HCT116 (cell line): ENCODE measurements around the gene LYST. TPM values are rescaled to one million over a fixed set of nuclear protein-coding genes. Genes with fewer than 3 reads are reported as not detected.

Experiments used
- ATAC-seq: fragments of 200-7000 bp; cut with Tn5 transposase; 2 replicates; pipeline ENCODE4 v1.9.1; 2020; ENCODE audit warnings: mild to moderate bottlenecking, moderate library complexity
- BruUV-seq: library from RNA; stranded (reverse); fragments of 400-500 nt; replicated peaks from 2 replicates; lab custom pipeline; 2021; lab: Mats Ljungman, UMichigan
- CTCF ChIA-PET: fragments of 300-600 bp; sonication (Branson Sonifier 250); formaldehyde crosslinking; loops from one replicate; lab custom pipeline; 2021; ENCODE audit warnings: antibody characterized with exemption; lab: Charles Lee
- POLR2A ChIA-PET: fragments of 300-600, 350-600 bp; sonication (Branson Sonifier 250); formaldehyde crosslinking; loops from one replicate; lab custom pipeline; 2021; ENCODE audit warnings: antibody characterized with exemption; lab: Charles Lee
- RAD21 ChIA-PET, 2 experiments: fragments of 300-600 bp; sonication (Branson Sonifier 250); formaldehyde crosslinking; loops; one replicate each; lab custom pipeline; 2023; ENCODE audit warnings: low total read pairs in 2 of 2; ENCODE audit not compliant: uncharacterized antibody in 2 of 2, unreplicated experiment in 2 of 2, low non-redundant PET in 1 of 2; lab: Charles Lee
- DNase-seq: peaks from one replicate; pipeline ENCODE4 v3.0.0-alpha.2; 2010; ENCODE audit warnings: low read depth, low spot score
- H2AFZ ChIP-seq: fragments of 200-600 bp; shearing (Covaris generic), sonication (generic); 2 replicates; pipeline ENCODE4 v1.6.1; 2017; ENCODE audit warnings: low read depth, mixed run types, mixed read lengths, antibody characterized with exemption, low read length; ENCODE audit not compliant: poor library complexity, severe bottlenecking
- H3K27ac ChIP-seq: 2 replicates; pipeline ENCODE4 v1.5.1; 2012; ENCODE audit warnings: low read depth, low read length
- H3K27me3 ChIP-seq: fragments of 200-600 bp; sonication (generic); 2 replicates; pipeline ENCODE4 v1.6.1; 2016; ENCODE audit warnings: mixed run types, low read length, mixed read lengths; ENCODE audit not compliant: insufficient read depth
- H3K36me3 ChIP-seq, 2 experiments: fragments of 200-500 bp in 1 of 2; fragments of 200-600 bp in 1 of 2; sonication (Bioruptor generic) in 1 of 2; sonication (generic) in 1 of 2; 2 replicates each; pipeline versions ENCODE4 v1.5.1 to v1.6.1; 2014 to 2016; ENCODE audit warnings: low read length in 2 of 2, inconsistent platforms in 1 of 2, mixed read lengths in 1 of 2, mixed run types in 1 of 2; ENCODE audit not compliant: insufficient read depth in 2 of 2, control insufficient read depth in 1 of 2
- H3K4me1 ChIP-seq, 2 experiments: fragments of 200-600 bp in 1 of 2; sonication (generic) in 1 of 2; 2 replicates each; pipeline versions ENCODE4 v1.5.1 to v1.6.1; 2012 to 2017; ENCODE audit warnings: low read length in 2 of 2, inconsistent platforms in 1 of 2, mild to moderate bottlenecking in 1 of 2, mixed read lengths in 1 of 2, mixed run types in 1 of 2, moderate library complexity in 1 of 2; ENCODE audit not compliant: insufficient read depth in 2 of 2, control insufficient read depth in 1 of 2
- H3K4me2 ChIP-seq: fragments of 200-600 bp; sonication (generic); 2 replicates; pipeline ENCODE4 v1.6.1; 2017; ENCODE audit warnings: mixed run types, low read length, mixed read lengths
- H3K4me3 ChIP-seq, 2 experiments: fragments of 200-600 bp in 1 of 2; sonication (generic) in 1 of 2; replicated peaks in 1 of 2; 2 replicates each; pipeline ENCODE4 v1.5.1; 2011 to 2016; ENCODE audit warnings: low read length in 2 of 2, control low read depth in 1 of 2, low read depth in 1 of 2, mild to moderate bottlenecking in 1 of 2, mixed read lengths in 1 of 2, mixed run types in 1 of 2
- H3K79me2 ChIP-seq: fragments of 200-600 bp; sonication (generic); 2 replicates; pipeline ENCODE4 v1.6.1; 2017; ENCODE audit warnings: mild to moderate bottlenecking, mixed run types, low read length, moderate library complexity, mixed read lengths; ENCODE audit not compliant: insufficient read depth
- H3K9ac ChIP-seq: fragments of 200-600 bp; sonication (generic); 2 replicates; pipeline ENCODE4 v1.6.1; 2016; ENCODE audit warnings: low read length, mixed read lengths
- H3K9me2 ChIP-seq: fragments of 200-600 bp; sonication (generic), shearing (Covaris generic); 2 replicates; pipeline ENCODE4 v1.6.1; 2017; ENCODE audit warnings: mixed run types, mild to moderate bottlenecking, moderate library complexity; ENCODE audit not compliant: insufficient read depth
- H3K9me3 ChIP-seq, 2 experiments: fragments of 200-500 bp in 1 of 2; fragments of 200-600 bp in 1 of 2; sonication (Bioruptor generic) in 1 of 2; sonication (generic) in 1 of 2; 2 replicates each; pipeline ENCODE4 v1.6.1; 2014 to 2017; ENCODE audit warnings: low read length in 2 of 2, mixed read lengths in 2 of 2, inconsistent platforms in 1 of 2, low read depth in 1 of 2, mild to moderate bottlenecking in 1 of 2, mixed run types in 1 of 2, moderate library complexity in 1 of 2; ENCODE audit not compliant: control insufficient read depth in 1 of 2, insufficient read depth in 1 of 2
- H4K20me1 ChIP-seq: fragments of 200-600 bp; sonication (generic), shearing (Covaris generic); 2 replicates; pipeline ENCODE4 v1.6.1; 2017; ENCODE audit warnings: mixed run types, mild to moderate bottlenecking, moderate library complexity; ENCODE audit not compliant: insufficient read depth
- CBX3 ChIP-seq: IDR thresholded peaks from 2 replicates; pipeline ENCODE4 v1.6.1; 2012; ENCODE audit warnings: low read depth
- EGR1 ChIP-seq: IDR thresholded peaks from 2 replicates; pipeline ENCODE4 v1.6.1; 2012; ENCODE audit warnings: low read depth
- EZH2 ChIP-seq: fragments of 200-600 bp; sonication (generic); IDR thresholded peaks from 2 replicates; pipeline ENCODE4 v1.6.1; 2017; ENCODE audit warnings: antibody characterized with exemption, mixed run types
- EZH2phosphoT487 ChIP-seq: fragments of 200-600 bp; IDR thresholded peaks from 2 replicates; pipeline ENCODE4 v1.6.1; 2018; ENCODE audit warnings: antibody characterized with exemption, borderline replicate concordance
- FOSL1 ChIP-seq: IDR thresholded peaks from 2 replicates; pipeline ENCODE4 v1.6.1; 2012; ENCODE audit warnings: low read depth
- POLR2AphosphoS5 ChIP-seq: IDR thresholded peaks from 2 replicates; pipeline ENCODE4 v1.6.1; 2011; ENCODE audit warnings: mild to moderate bottlenecking, low read depth, low read length, moderate library complexity
- RAD21 ChIP-seq: IDR thresholded peaks from 2 replicates; pipeline ENCODE4 v1.6.1; 2012; ENCODE audit warnings: low read depth, mild to moderate bottlenecking
- SRF ChIP-seq: IDR thresholded peaks from 2 replicates; pipeline ENCODE4 v1.6.1; 2012; ENCODE audit warnings: low read depth
- TCF7L2 ChIP-seq: IDR thresholded peaks from 2 replicates; pipeline ENCODE4 v1.7.0; 2011; ENCODE audit warnings: borderline replicate concordance, inconsistent platforms; ENCODE audit not compliant: insufficient read depth, insufficient read length; ENCODE audit errors: extremely low read depth
- YY1 ChIP-seq: IDR thresholded peaks from 2 replicates; pipeline ENCODE4 v1.6.1; 2011; ENCODE audit warnings: low read length, low read depth, moderate library complexity, mild to moderate bottlenecking; ENCODE audit not compliant: insufficient replicate concordance; ENCODE audit errors: extremely low read depth
- intact Hi-C: fragments of 100-400 bp; cut with micrococcal nuclease; formaldehyde crosslinking; loops from 2 replicates; pipeline ENCODE4 v1.10.0; 2022
- total RNA-seq: library from RNA; stranded (reverse); gene quantifications from one replicate; pipeline ENCODE4 v1.2.1, GENCODE V29; 2021; ENCODE audit not compliant: unreplicated experiment
- TF ChIP-seq, protein P1 (sequence below), 3 experiments: fragments of 200-600 bp in 1 of 3; sonication (generic) in 1 of 3; IDR thresholded peaks in 2 of 3; conservative IDR thresholded peaks in 1 of 3; 2 replicates each; pipeline ENCODE4 v1.5.1; 2012 to 2017; ENCODE audit warnings: low read depth in 2 of 3, low read length in 2 of 3, antibody characterized with exemption in 1 of 3, borderline replicate concordance in 1 of 3, control low read depth in 1 of 3, mild to moderate bottlenecking in 1 of 3, mixed read lengths in 1 of 3, mixed run types in 1 of 3, moderate library complexity in 1 of 3; ENCODE audit not compliant: insufficient read depth in 1 of 3
- TF ChIP-seq, protein P2 (sequence below): IDR thresholded peaks from 2 replicates; pipeline ENCODE4 v1.6.1; 2011; ENCODE audit warnings: mild to moderate bottlenecking, low read length, moderate library complexity; ENCODE audit not compliant: insufficient replicate concordance; ENCODE audit errors: extremely low read depth
- TF ChIP-seq, protein P3 (sequence below): IDR thresholded peaks from 2 replicates; pipeline ENCODE4 v1.6.1; 2012
- TF ChIP-seq, protein P4 (sequence below): IDR thresholded peaks from 2 replicates; pipeline ENCODE4 v1.6.1; 2012

Gene LYST
- total RNA-seq, 1 experiment from 2014 or later = 6.6 TPM

- ATAC-seq = no peak
- Histone ChIP-seq H4K20me1 (no peaks in the 10 kb centered on the region), H3K36me3 (no peaks in the 10 kb centered on the region), H3K27me3 (no peaks in the 10 kb centered on the region), H3K27ac (no peak overlapping the region), H3K79me2 (no peaks in the 10 kb centered on the region), H3K9me2 (no peaks in the 10 kb centered on the region)
- ChIA-PET CTCF (no interaction called here), RAD21 (interaction anchor here in 1 of 2 experiments (0.5 kb wide), 1 partner anchor 234 kb away, joined by 3 read pairs; no protein-coding TSS in a partner anchor)
- BruUV-seq = no TSS peak
- DNase-seq = no peak
- TF ChIP-seq POLR2AphosphoS5 = no peak
- no peak for TF ChIP-seq TCF7L2
- TF ChIP-seq EZH2phosphoT487 = no peak
- no peak for TF ChIP-seq YY1
- no peak for TF ChIP-seq EGR1
- TF ChIP-seq, all 23 proteins: peak for 0
- no peak overlapping the region for H2AFZ ChIP-seq
- POLR2A ChIA-PET = no interaction called here
- no peak overlapping the region for H3K4me2 ChIP-seq
- H3K9ac ChIP-seq = no peak overlapping the region
- intact Hi-C loops = no loop called here
- no peaks in the 10 kb centered on the region for H3K4me1 ChIP-seq
- no peak overlapping the region for H3K4me3 ChIP-seq
- no peaks in the 10 kb centered on the region for H3K9me3 ChIP-seq
These were observed 90.3 kb downstream of the LYST start for GRCh38 chr1:235776396-235776795.

GRCh38 chr1:235775246-235775860 lies 91.4 kb downstream of the LYST start:
- Histone ChIP-seq H3K4me3 (no peak overlapping the region), H3K27ac (no peak overlapping the region), H3K4me2 (no peak overlapping the region), H3K79me2 (no peaks in the 10 kb centered on the region), H3K27me3 (no peaks in the 10 kb centered on the region), H2AFZ (no peak overlapping the region), H3K4me1 (no peaks in the 10 kb centered on the region), H3K36me3 (no peaks in the 10 kb centered on the region), H3K9me3 (no peaks in the 10 kb centered on the region), H3K9me2 (no peaks in the 10 kb centered on the region), H4K20me1 (no peaks in the 10 kb centered on the region), H3K9ac (no peak overlapping the region)
- TF ChIP-seq, protein P1, sequence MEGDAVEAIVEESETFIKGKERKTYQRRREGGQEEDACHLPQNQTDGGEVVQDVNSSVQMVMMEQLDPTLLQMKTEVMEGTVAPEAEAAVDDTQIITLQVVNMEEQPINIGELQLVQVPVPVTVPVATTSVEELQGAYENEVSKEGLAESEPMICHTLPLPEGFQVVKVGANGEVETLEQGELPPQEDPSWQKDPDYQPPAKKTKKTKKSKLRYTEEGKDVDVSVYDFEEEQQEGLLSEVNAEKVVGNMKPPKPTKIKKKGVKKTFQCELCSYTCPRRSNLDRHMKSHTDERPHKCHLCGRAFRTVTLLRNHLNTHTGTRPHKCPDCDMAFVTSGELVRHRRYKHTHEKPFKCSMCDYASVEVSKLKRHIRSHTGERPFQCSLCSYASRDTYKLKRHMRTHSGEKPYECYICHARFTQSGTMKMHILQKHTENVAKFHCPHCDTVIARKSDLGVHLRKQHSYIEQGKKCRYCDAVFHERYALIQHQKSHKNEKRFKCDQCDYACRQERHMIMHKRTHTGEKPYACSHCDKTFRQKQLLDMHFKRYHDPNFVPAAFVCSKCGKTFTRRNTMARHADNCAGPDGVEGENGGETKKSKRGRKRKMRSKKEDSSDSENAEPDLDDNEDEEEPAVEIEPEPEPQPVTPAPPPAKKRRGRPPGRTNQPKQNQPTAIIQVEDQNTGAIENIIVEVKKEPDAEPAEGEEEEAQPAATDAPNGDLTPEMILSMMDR (IDR thresholded peaks at IDR 0.05 in 2 of 3, conservative IDR thresholded peaks at IDR 0.05 in 1 of 3; ENCODE audit: borderline replicate concordance in 1 of 3, insufficient read depth in 1 of 3, low read depth in 2 of 3, low read length in 2 of 3) = no peak
- TF ChIP-seq EZH2 (no peak), CBX3 (no peak), FOSL1 (no peak), RAD21 (no peak), EZH2phosphoT487 (no peak), SRF (no peak)
- TF ChIP-seq, protein P2, sequence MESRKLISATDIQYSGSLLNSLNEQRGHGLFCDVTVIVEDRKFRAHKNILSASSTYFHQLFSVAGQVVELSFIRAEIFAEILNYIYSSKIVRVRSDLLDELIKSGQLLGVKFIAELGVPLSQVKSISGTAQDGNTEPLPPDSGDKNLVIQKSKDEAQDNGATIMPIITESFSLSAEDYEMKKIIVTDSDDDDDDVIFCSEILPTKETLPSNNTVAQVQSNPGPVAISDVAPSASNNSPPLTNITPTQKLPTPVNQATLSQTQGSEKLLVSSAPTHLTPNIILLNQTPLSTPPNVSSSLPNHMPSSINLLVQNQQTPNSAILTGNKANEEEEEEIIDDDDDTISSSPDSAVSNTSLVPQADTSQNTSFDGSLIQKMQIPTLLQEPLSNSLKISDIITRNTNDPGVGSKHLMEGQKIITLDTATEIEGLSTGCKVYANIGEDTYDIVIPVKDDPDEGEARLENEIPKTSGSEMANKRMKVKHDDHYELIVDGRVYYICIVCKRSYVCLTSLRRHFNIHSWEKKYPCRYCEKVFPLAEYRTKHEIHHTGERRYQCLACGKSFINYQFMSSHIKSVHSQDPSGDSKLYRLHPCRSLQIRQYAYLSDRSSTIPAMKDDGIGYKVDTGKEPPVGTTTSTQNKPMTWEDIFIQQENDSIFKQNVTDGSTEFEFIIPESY = no peak
- TF ChIP-seq, protein P3, sequence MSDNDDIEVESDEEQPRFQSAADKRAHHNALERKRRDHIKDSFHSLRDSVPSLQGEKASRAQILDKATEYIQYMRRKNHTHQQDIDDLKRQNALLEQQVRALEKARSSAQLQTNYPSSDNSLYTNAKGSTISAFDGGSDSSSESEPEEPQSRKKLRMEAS = no peak
- TF ChIP-seq, protein P4, sequence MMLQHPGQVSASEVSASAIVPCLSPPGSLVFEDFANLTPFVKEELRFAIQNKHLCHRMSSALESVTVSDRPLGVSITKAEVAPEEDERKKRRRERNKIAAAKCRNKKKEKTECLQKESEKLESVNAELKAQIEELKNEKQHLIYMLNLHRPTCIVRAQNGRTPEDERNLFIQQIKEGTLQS = no peak
- CTCF ChIA-PET = no interaction called here
- POLR2A ChIA-PET = no interaction called here
- RAD21 ChIA-PET = no interaction called here
- no TSS peak for BruUV-seq
- intact Hi-C loops = no loop called here
- DNase-seq (no peak), ATAC-seq (no peak)
